Activated T-helper 1 cell treated with anti-CD3 and anti-CD28 coated beads, Interleukin-12 subunit alpha, Interleukin-12 subunit beta, Interleukin-2, Interleukin-4 antibody, amounts not matched to agents 30 ng/mL and 10 ng/mL and 1 ng/mL, durations not matched to agents 14 hours and 24 hours and 36 hours (primary cell): ENCODE results near the gene NEDD9. TPM values are rescaled to one million over a fixed set of nuclear protein-coding genes. Genes with fewer than 3 reads are reported as not detected.

Experiments
- DNase-seq: peaks from one replicate; pipeline ENCODE4 v3.0.0; 2021; ENCODE audit warnings: low spot score
- H3K27ac Mint-ChIP-seq: one replicate; pipeline ENCODE4 v1.8.0; 2021; ENCODE audit warnings: mild to moderate bottlenecking, mixed read lengths
- H3K27me3 Mint-ChIP-seq: one replicate; pipeline ENCODE4 v1.8.0; 2022; ENCODE audit warnings: mild to moderate bottlenecking, moderate library complexity, mixed read lengths; ENCODE audit not compliant: insufficient read depth
- H3K36me3 Mint-ChIP-seq: one replicate; pipeline ENCODE4 v1.8.0; 2021; ENCODE audit warnings: low read depth, mixed read lengths
- H3K4me1 Mint-ChIP-seq: one replicate; pipeline ENCODE4 v1.8.0; 2021; ENCODE audit warnings: low read depth, mixed read lengths
- H3K4me3 Mint-ChIP-seq: one replicate; pipeline ENCODE4 v1.8.0; 2021; ENCODE audit warnings: mild to moderate bottlenecking, moderate library complexity, mixed read lengths
- H3K9me3 Mint-ChIP-seq: one replicate; pipeline ENCODE4 v1.8.0; 2021; ENCODE audit warnings: mixed read lengths
- intact Hi-C: fragments of 100-400 bp; cut with micrococcal nuclease; formaldehyde crosslinking; loops from one replicate; pipeline ENCODE4 v1.15.1; 2024
- total RNA-seq: library from RNA; stranded (reverse); gene quantifications from 2 replicates; pipeline ENCODE4 v1.2.3, GENCODE V29; 2022

Gene NEDD9
- total RNA-seq, 1 donor from 2014 or later: 53.2 TPM

DNA sequence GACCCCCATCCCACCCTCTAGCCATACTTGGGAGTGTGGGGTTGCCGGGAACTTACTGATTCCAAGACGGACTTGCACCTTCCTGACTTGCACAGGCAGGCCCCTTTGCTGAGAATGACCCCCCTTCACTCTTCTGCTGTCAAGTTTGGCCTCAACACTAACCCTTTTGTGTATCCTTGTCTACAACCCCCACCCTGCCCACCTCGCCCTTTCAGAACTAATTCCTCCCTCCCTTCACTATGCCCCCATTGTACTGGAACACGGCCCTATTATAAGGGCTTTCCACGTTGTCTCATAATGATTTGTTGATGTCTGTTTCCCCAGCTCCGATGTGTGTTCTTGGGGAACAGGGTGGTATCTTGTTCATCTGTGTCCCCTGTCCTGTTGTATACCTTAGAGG is 4.4 kb upstream of the NEDD9 start:
- no peaks in the 10 kb centered on the region for H3K9me3 Mint-ChIP-seq
- H3K4me3 Mint-ChIP-seq: no peak overlapping the region
- H3K27me3 Mint-ChIP-seq: no peaks in the 10 kb centered on the region
- peaks cover 58% of the 10 kb centered on the region for H3K4me1 Mint-ChIP-seq
- no peak for DNase-seq
- peak overlapping the region; percentile 57 for H3K27ac Mint-ChIP-seq
- peaks cover 27% of the 10 kb centered on the region for H3K36me3 Mint-ChIP-seq
- intact Hi-C loops: loop anchor here (1.0 kb wide), 2 partner anchors 21 to 81 kb away; no protein-coding TSS in a partner anchor

- H3K36me3 Mint-ChIP-seq: peaks cover 26% of the 10 kb centered on the region
- no peaks in the 10 kb centered on the region for H3K27me3 Mint-ChIP-seq
- peaks cover 63% of the 10 kb centered on the region for H3K4me1 Mint-ChIP-seq
- H3K27ac Mint-ChIP-seq: peak overlapping the region; percentile 47
- peak; percentile 51 for DNase-seq
- intact Hi-C loops: loop anchor here (1.0 kb wide), 2 partner anchors 22 to 82 kb away; no protein-coding TSS in a partner anchor
- H3K4me3 Mint-ChIP-seq: no peak overlapping the region
- H3K9me3 Mint-ChIP-seq: no peaks in the 10 kb centered on the region
Observed at GRCh38 chr6:11236076-11236750, 3.7 kb upstream of the NEDD9 start.

DNA sequence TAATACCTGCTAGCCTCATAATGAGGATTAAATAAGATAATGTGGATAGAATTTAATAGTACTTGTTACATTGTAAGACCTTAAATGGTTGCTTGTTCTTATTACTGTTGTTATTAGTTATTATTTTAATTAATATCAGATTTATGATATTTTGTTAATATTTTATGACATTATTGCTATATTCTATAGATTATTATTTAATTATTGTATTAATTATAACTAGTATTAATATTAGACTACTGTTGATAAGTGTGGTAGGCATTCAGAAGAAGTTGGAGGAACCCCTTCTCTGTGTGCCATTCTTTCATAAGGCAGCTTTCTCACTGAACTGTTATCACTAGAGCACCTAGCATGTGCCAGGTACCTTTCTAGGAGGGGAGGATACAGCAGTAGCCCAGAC is 2.6 kb upstream of the NEDD9 start:
- peaks cover 68% of the 10 kb centered on the region for H3K4me1 Mint-ChIP-seq
- intact Hi-C loops: no loop called here

GRCh38 chr6:11233673-11234573 is 1.5 kb upstream of the NEDD9 start:
- intact Hi-C loops: loop anchor here (2.0 to 5.0 kb wide), 4 partner anchors 61 to 478 kb away; partner anchors contain the start of genes MAK and SMIM13
- no peaks in the 10 kb centered on the region for H3K27me3 Mint-ChIP-seq
- H3K4me3 Mint-ChIP-seq: peak overlapping the region; percentile 98
- H3K36me3 Mint-ChIP-seq: peaks cover 35% of the 10 kb centered on the region
- peaks cover 75% of the 10 kb centered on the region for H3K4me1 Mint-ChIP-seq
- DNase-seq: no peak
- H3K27ac Mint-ChIP-seq: peak overlapping the region; percentile 96
- no peaks in the 10 kb centered on the region for H3K9me3 Mint-ChIP-seq

More for the DNA sequence above, 2.6 kb upstream of the NEDD9 start:
- Mint-ChIP-seq H3K27me3 (no peaks in the 10 kb centered on the region), H3K27ac (peak overlapping the region; percentile 1), H3K9me3 (no peaks in the 10 kb centered on the region), H3K4me3 (no peak overlapping the region), H3K36me3 (peaks cover 31% of the 10 kb centered on the region)
- DNase-seq: no peak

GRCh38 chr6:11232770-11233626 is 530 bp upstream of the NEDD9 start:
- DNase-seq: no peak
- peak overlapping the region; percentile 98 for H3K4me3 Mint-ChIP-seq
- H3K36me3 Mint-ChIP-seq: peaks cover 34% of the 10 kb centered on the region
- intact Hi-C loops: loop anchor here (1.0 to 5.0 kb wide), 16 partner anchors 9 to 479 kb away; partner anchors contain the start of genes MAK, SMIM13 and TMEM170B
- peak overlapping the region; percentile 96 for H3K27ac Mint-ChIP-seq
- no peaks in the 10 kb centered on the region for H3K27me3 Mint-ChIP-seq
- peaks cover 81% of the 10 kb centered on the region for H3K4me1 Mint-ChIP-seq
- no peaks in the 10 kb centered on the region for H3K9me3 Mint-ChIP-seq

DNA sequence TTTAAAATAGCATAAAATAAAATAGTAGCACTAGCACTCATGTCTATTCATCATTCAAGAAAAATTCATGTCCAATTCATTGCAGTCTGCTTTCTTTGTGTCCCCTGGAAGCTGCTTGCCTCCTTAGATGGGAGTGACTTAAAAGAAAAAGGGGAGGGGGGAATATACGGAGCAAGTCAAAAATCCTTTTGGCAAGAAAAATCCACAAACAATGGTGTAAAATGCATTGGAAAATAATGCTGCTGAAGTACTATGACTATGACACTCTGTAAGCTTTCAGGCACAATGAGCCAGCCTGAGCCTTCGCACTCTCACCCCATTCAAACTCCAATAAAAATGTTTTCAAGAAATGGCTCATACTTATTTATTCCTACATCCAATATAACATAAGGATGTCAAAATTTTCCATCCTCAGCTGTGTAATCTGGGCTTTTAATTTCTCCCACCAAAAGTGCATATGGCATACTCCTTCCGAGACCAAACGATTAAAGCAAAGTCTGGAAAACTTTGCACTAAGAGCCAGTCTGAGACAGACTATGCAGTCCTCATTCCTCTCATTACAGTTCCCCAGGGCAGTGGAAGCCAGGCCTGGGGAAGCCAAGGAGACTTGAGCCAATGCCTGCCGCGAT is 790 bp downstream of the NEDD9 start:
- DNase-seq: no peak
- H3K36me3 Mint-ChIP-seq: peaks cover 37% of the 10 kb centered on the region
- H3K27ac Mint-ChIP-seq: peak overlapping the region; percentile 96
- peaks cover 81% of the 10 kb centered on the region for H3K4me1 Mint-ChIP-seq
- no peaks in the 10 kb centered on the region for H3K27me3 Mint-ChIP-seq
- intact Hi-C loops: loop anchor here (1.0 to 5.0 kb wide), 16 partner anchors 7 to 481 kb away; partner anchors contain the start of genes MAK, SMIM13 and TMEM170B
- H3K4me3 Mint-ChIP-seq: peak overlapping the region; percentile 98
- no peaks in the 10 kb centered on the region for H3K9me3 Mint-ChIP-seq

- H3K27me3 Mint-ChIP-seq: no peaks in the 10 kb centered on the region
- peaks cover 39% of the 10 kb centered on the region for H3K36me3 Mint-ChIP-seq
- H3K4me1 Mint-ChIP-seq: peaks cover 79% of the 10 kb centered on the region
- H3K4me3 Mint-ChIP-seq: peak overlapping the region; percentile 98
- no peak for DNase-seq
- intact Hi-C loops: loop anchor here (5.0 kb wide), 1 partner anchor 481 kb away; no protein-coding TSS in a partner anchor
- peak overlapping the region; percentile 96 for H3K27ac Mint-ChIP-seq
- no peaks in the 10 kb centered on the region for H3K9me3 Mint-ChIP-seq
Observed at GRCh38 chr6:11231108-11231463, 1.4 kb downstream of the NEDD9 start.

DNA sequence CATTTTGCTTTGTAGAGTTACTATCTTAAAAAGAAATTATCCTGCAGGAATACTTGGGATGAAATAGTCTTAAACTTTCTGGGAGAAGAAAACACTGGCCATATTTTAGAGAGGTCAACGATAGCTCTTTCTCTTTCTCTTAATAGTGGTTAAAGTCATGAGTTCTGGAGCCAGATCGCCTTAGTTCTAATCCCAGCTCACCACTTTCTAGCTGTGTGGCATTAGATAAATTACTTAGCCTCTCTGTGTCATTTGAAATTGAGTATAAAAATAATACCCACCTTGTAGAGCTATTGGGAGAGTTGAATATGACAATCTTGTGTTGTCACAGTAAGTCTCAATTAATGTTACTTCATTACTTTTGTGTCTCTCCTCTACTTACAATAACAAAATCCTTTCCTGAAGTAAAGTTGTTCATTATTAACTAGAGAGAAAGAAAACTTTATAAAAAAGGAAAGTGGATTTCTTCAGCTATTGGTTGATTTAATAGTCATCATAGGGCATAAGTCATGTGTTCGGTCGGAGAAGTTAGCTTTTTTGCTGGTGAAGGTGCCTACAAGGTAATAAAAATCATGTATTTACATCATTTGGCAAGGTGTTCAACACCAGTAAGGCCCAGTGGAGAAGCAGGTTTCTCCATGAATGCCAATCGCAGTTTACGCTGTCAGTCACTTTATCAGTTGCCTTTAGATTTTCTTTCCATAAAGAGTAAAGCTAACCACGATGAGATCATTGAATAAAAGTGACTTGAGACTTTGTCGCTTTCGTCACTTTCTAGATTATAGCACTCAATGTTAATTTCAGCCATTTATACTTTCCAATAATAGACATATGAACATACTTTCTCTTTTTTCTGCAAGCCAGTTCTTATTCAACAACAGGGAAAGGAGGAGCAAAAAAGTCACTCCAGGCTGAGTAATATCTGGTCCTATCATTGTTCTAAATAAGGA is 2.0 kb downstream of the NEDD9 start:
- H3K9me3 Mint-ChIP-seq: no peaks in the 10 kb centered on the region
- H3K4me1 Mint-ChIP-seq: peaks cover 78% of the 10 kb centered on the region
- peaks cover 42% of the 10 kb centered on the region for H3K36me3 Mint-ChIP-seq
- DNase-seq: no peak
- H3K4me3 Mint-ChIP-seq: peak overlapping the region; percentile 98
- H3K27ac Mint-ChIP-seq: peak overlapping the region; percentile 96
- no peaks in the 10 kb centered on the region for H3K27me3 Mint-ChIP-seq
- intact Hi-C loops: loop anchor here (5.0 kb wide), 1 partner anchor 482 kb away; no protein-coding TSS in a partner anchor

- Mint-ChIP-seq H3K4me1 (peaks cover 82% of the 10 kb centered on the region), H3K4me3 (peak overlapping the region; percentile 98), H3K9me3 (no peaks in the 10 kb centered on the region), H3K27me3 (no peaks in the 10 kb centered on the region), H3K27ac (no peak overlapping the region), H3K36me3 (peaks cover 48% of the 10 kb centered on the region)
- no peak for DNase-seq
- intact Hi-C loops: loop anchor here (5.0 kb wide), 1 partner anchor 483 kb away; no protein-coding TSS in a partner anchor
Observed at GRCh38 chr6:11229655-11230046, 2.8 kb downstream of the NEDD9 start.

DNA sequence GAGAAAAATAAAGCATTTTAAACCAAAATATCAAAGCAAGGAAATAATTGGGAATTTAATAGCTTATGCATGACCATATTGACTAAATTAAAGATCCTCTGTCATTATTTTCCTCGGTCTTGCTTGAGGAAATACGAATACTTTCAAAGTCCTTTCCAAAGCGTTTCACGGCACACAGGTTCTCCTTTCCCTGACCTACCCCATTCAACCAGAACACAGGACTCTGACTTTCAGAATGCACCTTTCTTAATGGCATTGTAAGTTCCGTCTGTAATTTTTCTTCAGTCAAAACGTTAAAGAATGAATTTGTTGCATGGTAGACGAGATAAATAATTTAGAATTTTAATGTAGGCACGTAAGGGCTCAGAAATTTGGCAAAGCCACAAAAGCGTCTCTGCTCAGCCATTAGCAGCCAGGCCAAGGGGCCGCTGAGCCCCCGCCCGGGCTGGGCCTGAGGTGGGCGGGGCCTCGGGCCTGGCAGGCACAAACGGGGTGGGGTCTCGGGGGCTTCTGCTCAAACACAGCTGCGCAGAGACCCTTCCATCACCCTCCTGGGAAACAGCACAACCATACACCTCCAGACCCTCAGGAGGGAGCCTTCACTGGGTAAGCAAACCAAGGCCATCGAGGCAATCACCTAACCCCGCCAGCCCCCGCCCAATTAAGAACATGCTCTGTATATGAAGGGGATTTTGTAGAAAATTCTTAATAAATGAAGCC is 3.4 kb downstream of the NEDD9 start:
- no peak for DNase-seq
- Mint-ChIP-seq H3K4me3 (peak overlapping the region; percentile 98), H3K27ac (no peak overlapping the region), H3K27me3 (no peaks in the 10 kb centered on the region), H3K9me3 (no peaks in the 10 kb centered on the region), H3K36me3 (peaks cover 50% of the 10 kb centered on the region), H3K4me1 (peaks cover 83% of the 10 kb centered on the region)
- intact Hi-C loops: no loop called here

DNA sequence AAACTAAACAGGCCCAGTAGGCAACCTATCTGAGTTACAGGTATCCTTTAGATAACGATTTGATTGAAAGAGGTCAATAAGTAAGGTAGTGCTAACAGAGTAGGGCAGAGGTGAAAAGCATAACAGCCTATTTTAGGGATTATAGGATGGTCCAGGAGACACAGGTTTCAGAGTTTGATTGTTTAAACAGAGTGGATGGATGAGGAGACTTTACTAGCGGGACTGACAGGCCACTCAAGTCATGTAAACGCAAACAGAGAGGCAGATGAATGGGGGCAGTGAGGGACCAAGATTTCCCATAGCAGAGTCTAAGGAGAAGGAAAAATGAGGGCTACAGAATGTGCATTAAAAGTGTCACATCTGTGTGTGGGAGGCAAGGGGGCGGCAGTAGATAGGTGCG is 4.8 kb downstream of the NEDD9 start:
- Mint-ChIP-seq H3K9me3 (no peaks in the 10 kb centered on the region), H3K36me3 (peaks cover 58% of the 10 kb centered on the region), H3K4me3 (no peak overlapping the region), H3K4me1 (peaks cover 83% of the 10 kb centered on the region), H3K27me3 (no peaks in the 10 kb centered on the region), H3K27ac (no peak overlapping the region)
- no peak for DNase-seq
- intact Hi-C loops: no loop called here
